HG02970 (cell line): ENCODE measurements around the gene MREG.
"Not testable (repeated sequence)": the region's sequence is repeated elsewhere in the genome, so short reads cannot be mapped to it uniquely, and the experiment has no call there.

Experiments used
- ATAC-seq: cut with Tn5 transposase; IDR thresholded peaks from one replicate; pipeline ENCODE4 v1.9.1; 2021; ENCODE audit warnings: mild to moderate bottlenecking, moderate library complexity, moderate number of reproducible peaks; ENCODE audit not compliant: unreplicated experiment, low FRiP score

MREG gene

DNA sequence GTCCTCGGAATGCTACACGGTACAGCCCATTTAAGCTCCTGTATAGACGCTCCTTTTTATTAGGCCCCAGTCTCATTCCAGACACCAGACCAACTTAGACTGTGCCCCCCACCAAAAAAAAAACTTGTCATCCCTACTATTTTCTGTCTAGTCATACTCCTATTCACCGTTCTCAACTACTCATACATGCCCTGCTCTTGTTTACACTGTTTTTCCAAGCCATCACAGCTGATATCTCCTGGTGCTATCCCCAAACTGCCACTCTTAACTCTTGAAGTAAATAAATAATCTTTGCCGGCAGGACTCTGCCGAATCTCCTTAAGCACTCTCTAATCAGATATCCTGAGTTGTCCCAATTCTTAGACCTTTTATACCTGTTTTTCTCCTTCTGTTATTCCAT is 86.4 kb downstream of the MREG start:
- not testable (repeated sequence) for ATAC-seq

GRCh38 chr2:215921895-215922294 is 91.5 kb downstream of the MREG start:
- no peak for ATAC-seq

- ATAC-seq, result peak; percentile 44
Observed at GRCh38 chr2:215920244-215921100, 92.9 kb downstream of the MREG start.

DNA sequence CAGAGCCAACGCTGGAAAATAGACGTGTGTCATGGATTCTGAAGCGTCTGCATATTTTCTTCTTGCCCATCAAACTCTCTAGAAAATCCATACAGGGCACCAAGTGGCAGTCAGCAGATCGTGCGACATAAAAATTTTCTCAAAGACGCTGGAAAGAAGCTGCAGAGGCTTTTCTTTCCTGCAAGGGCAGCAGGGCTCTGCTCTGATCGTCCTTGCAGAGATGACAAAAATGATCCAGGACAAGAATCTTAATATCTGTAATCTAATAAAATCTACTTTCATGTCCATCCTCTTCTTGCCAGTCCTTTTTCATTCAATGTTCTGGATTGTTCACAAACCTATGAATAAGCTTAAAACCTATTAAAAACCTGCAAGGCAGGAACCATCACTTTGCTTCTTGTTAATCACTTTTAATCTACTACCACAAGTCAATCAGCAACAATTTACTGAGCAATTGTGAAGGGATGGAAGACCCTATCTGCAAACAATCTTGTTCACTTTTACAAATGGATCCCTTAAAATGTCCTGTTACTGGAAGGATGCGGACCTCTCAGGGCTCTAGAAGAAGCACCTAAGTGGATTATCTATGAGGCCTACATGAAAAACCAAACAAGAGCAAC is 93.6 kb downstream of the MREG start:
- no peak for ATAC-seq

GRCh38 chr2:215918901-215919599 is 94.3 kb downstream of the MREG start:
- no peak for ATAC-seq

DNA sequence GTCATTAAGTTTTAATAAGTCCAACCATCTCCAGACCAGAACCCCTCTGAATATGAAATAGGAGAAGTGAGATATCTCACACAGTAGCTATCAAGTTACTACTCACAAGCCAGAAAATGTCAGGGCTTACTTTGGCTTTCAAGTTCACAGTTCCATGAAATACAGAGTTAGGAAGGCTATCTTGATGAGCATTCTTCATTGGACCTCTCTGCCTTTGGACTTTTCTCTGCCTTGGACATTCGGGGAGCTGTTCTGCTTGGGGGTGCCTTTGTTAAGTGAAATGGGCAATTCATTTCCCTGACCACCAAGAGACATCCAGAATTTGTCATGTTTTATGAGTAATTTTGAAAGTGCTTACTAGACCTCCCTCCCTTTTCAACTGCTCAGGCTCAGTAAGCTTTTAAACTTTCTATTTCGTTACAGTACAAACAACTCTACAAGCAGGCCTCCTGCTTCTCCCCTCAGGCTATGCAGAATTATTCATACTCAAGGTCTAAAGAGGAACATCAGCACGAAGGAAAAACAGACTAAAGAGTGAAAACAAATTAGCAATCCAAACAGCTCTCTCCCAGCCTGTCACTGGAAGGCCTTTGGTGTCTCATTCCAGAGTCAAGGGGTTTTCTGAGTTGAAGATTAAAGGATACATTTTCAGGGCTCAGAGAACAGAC is 95.3 kb downstream of the MREG start:
- peak; percentile 71 for ATAC-seq

GRCh38 chr2:215915441-215915840 is 97.9 kb downstream of the MREG start:
- no peak for ATAC-seq

- ATAC-seq, result no peak
Observed at GRCh38 chr2:215914777-215915165, 98.6 kb downstream of the MREG start.

GRCh38 chr2:215914054-215914776 is 99.1 kb downstream of the MREG start:
- no peak for ATAC-seq

DNA sequence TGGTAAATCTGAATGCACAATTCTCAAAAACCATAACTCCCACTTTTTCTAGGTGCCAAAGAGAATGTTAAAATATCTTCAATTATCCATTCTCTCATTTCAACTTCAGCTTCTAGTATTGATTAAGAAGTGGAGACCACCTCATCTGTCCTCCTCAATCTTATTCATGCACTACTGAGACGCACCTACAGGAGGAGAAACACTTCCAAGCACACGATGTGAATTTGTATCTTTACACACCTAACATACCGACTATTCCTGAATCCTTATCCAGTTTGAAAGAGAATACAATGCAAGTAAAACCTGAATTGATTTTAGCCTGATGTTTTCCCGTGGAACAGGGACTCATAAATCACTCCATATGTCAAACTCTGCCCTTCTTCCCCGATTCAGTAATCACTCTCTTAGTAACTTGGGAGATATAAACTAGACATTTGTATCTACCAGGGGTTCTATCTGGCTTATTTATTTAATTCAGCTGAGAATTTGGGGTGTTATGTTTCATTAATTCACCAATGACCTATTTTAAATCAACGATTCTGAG is 101.0 kb downstream of the MREG start:
- no peak for ATAC-seq

DNA sequence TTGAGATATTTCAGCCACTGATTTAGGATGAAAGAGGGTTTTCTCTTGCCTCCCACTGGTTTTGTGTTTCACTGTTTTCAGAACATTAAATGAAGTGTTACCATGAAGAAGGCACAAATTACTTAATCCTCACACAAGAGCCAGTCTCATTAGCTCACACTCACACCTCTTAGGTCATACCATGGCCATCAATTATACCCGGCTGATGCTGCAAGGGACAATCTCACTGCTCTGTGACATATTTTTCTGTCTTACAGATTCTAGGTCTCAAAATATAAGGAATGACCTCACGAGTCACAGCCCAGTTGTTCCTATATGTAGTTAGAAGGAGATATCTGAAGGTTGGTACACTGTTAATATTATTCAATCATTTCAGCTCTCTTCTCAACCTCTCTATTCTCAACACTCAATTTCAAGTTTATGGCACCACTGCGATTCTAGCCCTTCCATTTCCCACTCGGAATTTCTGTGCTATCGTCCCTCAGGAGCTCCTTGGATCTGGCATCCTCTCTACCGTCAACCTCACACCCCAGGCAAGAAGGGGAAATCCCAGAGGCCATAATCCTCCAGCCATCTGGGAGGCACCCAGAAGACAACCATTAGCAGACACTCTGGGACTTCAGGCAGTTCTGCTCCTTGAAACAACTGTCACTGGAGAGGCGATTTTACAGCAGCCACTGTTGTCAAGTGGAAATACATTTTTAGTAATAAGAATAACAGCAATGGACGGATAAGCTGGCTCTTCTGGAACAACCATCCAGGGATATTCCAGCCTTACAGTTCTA is 101.9 kb downstream of the MREG start:
- ATAC-seq, result no peak

DNA sequence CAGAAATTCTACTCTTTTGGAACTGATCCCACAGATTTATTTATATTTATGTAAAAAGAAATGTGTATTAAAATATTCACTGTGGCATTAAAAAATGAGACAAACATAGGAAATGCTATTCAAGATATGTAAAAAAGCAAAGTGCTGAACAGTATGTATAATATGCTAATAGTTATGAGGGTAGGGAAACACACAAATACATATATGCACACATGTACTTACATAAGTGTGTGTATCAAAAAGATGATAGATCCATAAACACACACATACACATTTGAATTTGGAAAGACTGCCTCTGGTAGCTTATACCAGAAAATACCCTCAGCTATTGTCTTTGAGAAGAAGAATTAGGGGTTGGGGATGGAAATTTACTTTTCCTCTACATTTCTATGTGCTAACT is 103.2 kb downstream of the MREG start:
- no peak for ATAC-seq

DNA sequence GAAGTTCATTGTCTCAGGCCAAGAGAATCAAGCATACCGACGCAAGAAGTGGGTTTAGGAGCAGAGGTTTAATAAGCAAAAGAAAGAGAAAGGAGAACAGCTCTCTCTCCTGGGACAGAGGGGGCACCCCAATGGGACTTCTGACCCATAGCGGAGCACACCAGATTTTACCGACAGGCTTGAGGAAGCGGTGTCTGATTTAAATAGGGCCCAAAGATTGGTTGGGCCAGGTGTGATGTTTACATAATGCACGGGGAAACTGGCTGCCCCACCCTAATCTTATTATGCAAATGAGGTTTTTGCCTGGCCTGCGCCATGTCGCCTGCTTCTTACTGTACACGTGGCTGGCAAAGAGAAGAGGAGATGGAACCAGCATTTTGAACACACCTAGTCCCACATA is 106.2 kb downstream of the MREG start:
- ATAC-seq, result no peak

GRCh38 chr2:215906458-215906857 is 106.9 kb downstream of the MREG start:
- ATAC-seq, result no peak

DNA sequence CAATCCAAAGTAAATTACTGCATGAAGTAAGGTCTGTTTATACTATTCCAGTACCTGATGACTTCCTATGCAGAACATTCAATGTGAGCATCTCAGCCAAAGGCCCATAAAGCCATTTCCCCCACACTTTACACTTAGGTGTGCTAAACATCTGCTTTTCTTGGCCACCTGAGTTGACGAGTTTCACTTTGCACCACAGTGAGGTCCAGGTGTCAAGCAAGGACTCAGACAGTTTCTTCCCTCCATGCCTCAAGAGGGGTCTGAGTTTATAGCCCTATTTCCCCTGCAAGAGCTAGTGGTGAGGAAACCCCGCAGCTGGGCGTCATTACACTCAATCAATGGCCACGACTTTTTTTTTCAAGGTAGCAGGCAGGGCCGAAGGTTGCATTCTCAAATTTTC is 107.7 kb downstream of the MREG start:
- no peak for ATAC-seq

DNA sequence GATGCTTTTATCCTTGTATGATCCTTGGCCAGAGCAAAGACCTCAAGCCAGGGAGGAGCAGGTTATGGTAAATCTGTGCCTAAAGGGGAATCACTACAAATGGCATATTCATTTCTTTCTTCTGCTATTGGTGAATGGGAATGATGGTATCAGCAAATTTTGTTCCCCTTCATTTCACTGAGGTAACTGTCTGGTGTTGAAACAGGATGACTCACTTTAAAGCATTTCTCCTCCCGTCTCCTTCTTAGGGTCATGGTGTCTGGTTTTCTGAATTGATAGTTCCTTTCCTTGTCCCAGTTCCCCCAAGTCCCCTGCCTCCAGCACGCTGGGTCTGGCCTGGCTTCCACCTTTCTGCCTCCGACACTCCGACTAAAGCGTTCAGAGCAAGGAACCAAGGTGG is 109.2 kb downstream of the MREG start:
- no peak for ATAC-seq

DNA sequence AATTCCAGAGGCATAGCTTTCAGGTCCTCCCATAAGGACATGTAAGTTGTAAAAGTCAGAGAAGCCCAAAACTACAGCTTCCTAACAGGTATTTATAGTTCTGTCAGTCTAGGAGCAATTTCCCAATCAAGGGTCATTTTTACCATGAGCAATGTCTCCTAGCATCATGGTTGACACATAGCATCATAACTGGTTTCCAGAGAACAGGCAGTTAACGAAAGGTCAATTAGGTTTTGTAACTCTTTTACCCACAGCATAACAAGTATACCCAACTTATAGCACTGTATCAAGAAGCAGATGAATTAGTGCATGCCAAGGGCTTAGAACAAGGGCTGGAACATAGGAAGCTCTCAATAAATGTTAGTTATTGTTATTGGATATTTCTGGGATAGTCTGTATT is 110.1 kb downstream of the MREG start:
- ATAC-seq, result no peak

GRCh38 chr2:215901796-215902195 is 111.6 kb downstream of the MREG start:
- ATAC-seq, result no peak

DNA sequence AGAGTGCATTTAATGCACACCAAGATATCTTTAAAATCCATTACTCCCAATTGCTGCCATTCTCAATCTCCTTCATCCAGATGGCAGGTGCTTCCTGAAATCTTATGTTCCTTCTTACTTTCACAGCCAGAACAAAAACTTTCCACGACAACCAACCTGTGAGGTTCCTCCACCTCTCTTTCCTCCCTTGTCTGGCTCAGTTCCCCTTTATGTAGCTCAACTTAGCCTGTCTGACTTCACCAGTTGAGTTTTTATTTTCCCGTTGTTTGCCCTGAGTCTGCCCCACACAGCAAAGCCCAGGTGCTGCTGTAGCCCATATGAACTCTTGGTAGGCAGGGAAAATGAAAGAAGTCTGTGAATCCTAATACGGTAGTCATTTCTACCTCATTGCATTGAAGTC is 112.5 kb downstream of the MREG start:
- no peak for ATAC-seq
